OCI-LY3 (cell line): ENCODE results near the gene NEUROG1.
A peak's percentile ranks its signal among the peaks of the same experiment; 100 is the strongest.

ENCODE experiments used
- EZH2phosphoT487 ChIP-seq: fragments of 200-600 bp; shearing (Covaris generic); IDR thresholded peaks from 2 replicates; pipeline ENCODE4 v1.6.1; 2018; ENCODE audit warnings: antibody characterized with exemption, mixed run types, low read depth
- TF ChIP-seq, protein P1 (sequence below): fragments of 200-600, 300-600 bp; sonication (generic); IDR thresholded peaks from 2 replicates; pipeline ENCODE4 v1.5.1; 2014; ENCODE audit warnings: antibody characterized with exemption, low read length, low read depth

DNA sequence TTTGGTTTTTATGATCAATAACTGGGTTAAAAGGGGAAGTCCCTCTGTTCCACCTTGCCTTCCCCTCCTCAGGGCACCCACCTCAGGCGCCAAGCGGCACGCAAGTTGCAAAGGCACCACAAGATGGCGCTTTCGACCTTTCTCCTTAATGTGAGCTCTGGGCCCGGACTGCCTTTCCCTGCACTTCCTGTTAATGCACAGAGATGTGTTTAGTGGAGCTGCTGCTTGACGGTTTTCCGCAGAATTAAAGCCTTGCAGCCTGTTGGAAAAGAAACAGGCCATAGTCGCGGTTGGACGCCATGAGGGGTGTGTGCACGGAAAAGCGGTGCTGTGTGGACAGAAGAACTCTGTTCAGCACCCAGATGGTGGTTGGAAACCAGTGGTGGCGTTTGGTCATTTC lies 25.1 kb upstream of the NEUROG1 start:
- TF ChIP-seq, protein P1, sequence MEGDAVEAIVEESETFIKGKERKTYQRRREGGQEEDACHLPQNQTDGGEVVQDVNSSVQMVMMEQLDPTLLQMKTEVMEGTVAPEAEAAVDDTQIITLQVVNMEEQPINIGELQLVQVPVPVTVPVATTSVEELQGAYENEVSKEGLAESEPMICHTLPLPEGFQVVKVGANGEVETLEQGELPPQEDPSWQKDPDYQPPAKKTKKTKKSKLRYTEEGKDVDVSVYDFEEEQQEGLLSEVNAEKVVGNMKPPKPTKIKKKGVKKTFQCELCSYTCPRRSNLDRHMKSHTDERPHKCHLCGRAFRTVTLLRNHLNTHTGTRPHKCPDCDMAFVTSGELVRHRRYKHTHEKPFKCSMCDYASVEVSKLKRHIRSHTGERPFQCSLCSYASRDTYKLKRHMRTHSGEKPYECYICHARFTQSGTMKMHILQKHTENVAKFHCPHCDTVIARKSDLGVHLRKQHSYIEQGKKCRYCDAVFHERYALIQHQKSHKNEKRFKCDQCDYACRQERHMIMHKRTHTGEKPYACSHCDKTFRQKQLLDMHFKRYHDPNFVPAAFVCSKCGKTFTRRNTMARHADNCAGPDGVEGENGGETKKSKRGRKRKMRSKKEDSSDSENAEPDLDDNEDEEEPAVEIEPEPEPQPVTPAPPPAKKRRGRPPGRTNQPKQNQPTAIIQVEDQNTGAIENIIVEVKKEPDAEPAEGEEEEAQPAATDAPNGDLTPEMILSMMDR, result peak; percentile 72
- TF ChIP-seq EZH2phosphoT487, result no peak
